Common myeloid progenitor, CD34-positive (primary cell): Measurements from ENCODE around the gene CASP2.
"Not testable (repeated sequence)": the region's sequence is repeated elsewhere in the genome, so short reads cannot be mapped to it uniquely, and the experiment has no call there.

Experiments
- CTCF ChIA-PET: fragments of 350-600 bp; sonication (Branson Sonifier 250); formaldehyde crosslinking; loops from one replicate; lab custom pipeline; 2021; ENCODE audit warnings: antibody characterized with exemption; lab: Charles Lee
- POLR2A ChIA-PET: fragments of 350-600 bp; sonication (Branson Sonifier 250); formaldehyde crosslinking; loops from one replicate; lab custom pipeline; 2021; ENCODE audit warnings: antibody characterized with exemption; lab: Charles Lee
- DNase-seq, 3 donors: peaks; one replicate each; pipeline versions ENCODE4 v3.0.0 to v3.0.0-alpha.2; 2013
- H3K27ac ChIP-seq, 2 experiments: 1 replicate in 1 of 2; 2 replicates in 1 of 2; pipeline ENCODE4 v1.7.0; 2013; ENCODE audit warnings: inconsistent platforms in 2 of 2, low read length in 2 of 2, mild to moderate bottlenecking in 2 of 2, low read depth in 1 of 2, moderate library complexity in 1 of 2; ENCODE audit not compliant: severe bottlenecking in 2 of 2, insufficient read depth in 1 of 2, poor library complexity in 1 of 2
- H3K27me3 ChIP-seq, 5 experiments: replicated peaks in 2 of 5; 1 replicate in 3 of 5; 2 replicates in 2 of 5; pipeline versions ENCODE4 v1.6.1 to v1.7.0; 2013; ENCODE audit warnings: low read length in 4 of 5, mild to moderate bottlenecking in 2 of 5, moderate library complexity in 2 of 5, inconsistent platforms in 1 of 5; ENCODE audit not compliant: insufficient read depth in 5 of 5, control insufficient read depth in 4 of 5
- H3K36me3 ChIP-seq, 4 experiments: 1 replicate in 2 of 4; 2 replicates in 2 of 4; pipeline versions ENCODE4 v1.6.1 to v1.7.0; 2013; ENCODE audit warnings: low read length in 3 of 4, control low read depth in 1 of 4, mild to moderate bottlenecking in 1 of 4; ENCODE audit not compliant: control insufficient read depth in 4 of 4, insufficient read depth in 4 of 4
- H3K4me1 ChIP-seq, 4 experiments: 1 replicate in 3 of 4; 2 replicates in 1 of 4; pipeline versions ENCODE4 v1.6.1 to v1.7.1; 2013; ENCODE audit warnings: low read length in 3 of 4, mild to moderate bottlenecking in 3 of 4, control low read depth in 1 of 4, inconsistent platforms in 1 of 4, moderate library complexity in 1 of 4; ENCODE audit not compliant: control insufficient read depth in 4 of 4, insufficient read depth in 4 of 4; ENCODE audit errors: control extremely low read depth in 1 of 4
- H3K4me3 ChIP-seq, 7 experiments: 1 replicate in 4 of 7; 2 replicates in 3 of 7; pipeline versions ENCODE4 v1.5.1 to v1.7.0; 2013; ENCODE audit warnings: mild to moderate bottlenecking in 7 of 7, low read length in 6 of 7, moderate library complexity in 6 of 7, inconsistent platforms in 2 of 7, low read depth in 2 of 7, control low read depth in 1 of 7; ENCODE audit not compliant: insufficient read depth in 4 of 7, control insufficient read depth in 1 of 7; ENCODE audit errors: extremely low read depth in 1 of 7
- H3K9me3 ChIP-seq, 5 experiments: 1 replicate in 4 of 5; 2 replicates in 1 of 5; pipeline versions ENCODE4 v1.6.1 to v1.7.1; 2013; ENCODE audit warnings: low read length in 4 of 5, mild to moderate bottlenecking in 2 of 5, inconsistent platforms in 1 of 5, low read depth in 1 of 5, moderate library complexity in 1 of 5; ENCODE audit not compliant: control insufficient read depth in 4 of 5, insufficient read depth in 2 of 5; ENCODE audit errors: control extremely low read depth in 1 of 5
- WGBS: methylation state at CpG from one replicate; pipeline ENCODE4 v1.1.5; 2013; ENCODE audit not compliant: insufficient coverage; 5-methylcytosine and 5-hydroxymethylcytosine counted together

The CASP2 gene

GRCh38 chr7:143263266-143264195 lies 24.6 kb upstream of the CASP2 start, which contains the start of gene GSTK1:
GSTK1 (plus strand) TSS chr7:143263441; CDS start chr7:143263514, 73 bp downstream.
- 1% methylated on average over 46 of the region's 48 CpGs for WGBS
- Histone ChIP-seq H3K27ac (peak within 1 kb of the TSS in 1 of 2 experiments; percentile 85), H3K36me3 (peaks cover 12 to 31% (median 21%) of the 10 kb centered on the region in 4 experiments), H3K4me3 (peak within 1 kb of the TSS; percentile 82 to 98 (median 96)), H3K27me3 (no peaks in the 10 kb centered on the region), H3K9me3 (no peaks in the 10 kb centered on the region), H3K4me1 (peaks cover 4 to 42% (median 26%) of the 10 kb centered on the region in 4 experiments)
- ChIA-PET CTCF (interaction anchor here (1.0 to 5.5 kb wide), 9 partner anchors 8 to 38 kb away, joined by 3 to 27 read pairs (median 4); no protein-coding TSS in a partner anchor), POLR2A (interaction anchor here (0.7 to 1.2 kb wide), 2 partner anchors 16 to 38 kb away, joined by 4 to 6 read pairs; no protein-coding TSS in a partner anchor)
- peak; percentile 50 to 70 (median 61) for DNase-seq

GRCh38 chr7:143264196-143264568 lies 24.0 kb upstream of the CASP2 start:
- Histone ChIP-seq H3K27ac (peak overlapping the region in 1 of 2 experiments; percentile 85), H3K4me3 (peak overlapping the region; percentile 82 to 98 (median 96)), H3K4me1 (peaks cover 4 to 42% (median 28%) of the 10 kb centered on the region in 4 experiments), H3K36me3 (peaks cover 12 to 37% (median 27%) of the 10 kb centered on the region in 4 experiments)
- ChIA-PET CTCF (interaction anchor here (1.1 to 5.5 kb wide), 4 partner anchors 9 to 24 kb away, joined by 3 to 27 read pairs (median 4); no protein-coding TSS in a partner anchor), POLR2A (interaction anchor here (1.2 kb wide), 1 partner anchor 37 kb away, joined by 6 read pairs; no protein-coding TSS in a partner anchor)
- not testable (repeated sequence) for DNase-seq, H3K9me3 ChIP-seq, H3K27me3 ChIP-seq
- 76% methylated on average over 12 of the region's 15 CpGs for WGBS

DNA sequence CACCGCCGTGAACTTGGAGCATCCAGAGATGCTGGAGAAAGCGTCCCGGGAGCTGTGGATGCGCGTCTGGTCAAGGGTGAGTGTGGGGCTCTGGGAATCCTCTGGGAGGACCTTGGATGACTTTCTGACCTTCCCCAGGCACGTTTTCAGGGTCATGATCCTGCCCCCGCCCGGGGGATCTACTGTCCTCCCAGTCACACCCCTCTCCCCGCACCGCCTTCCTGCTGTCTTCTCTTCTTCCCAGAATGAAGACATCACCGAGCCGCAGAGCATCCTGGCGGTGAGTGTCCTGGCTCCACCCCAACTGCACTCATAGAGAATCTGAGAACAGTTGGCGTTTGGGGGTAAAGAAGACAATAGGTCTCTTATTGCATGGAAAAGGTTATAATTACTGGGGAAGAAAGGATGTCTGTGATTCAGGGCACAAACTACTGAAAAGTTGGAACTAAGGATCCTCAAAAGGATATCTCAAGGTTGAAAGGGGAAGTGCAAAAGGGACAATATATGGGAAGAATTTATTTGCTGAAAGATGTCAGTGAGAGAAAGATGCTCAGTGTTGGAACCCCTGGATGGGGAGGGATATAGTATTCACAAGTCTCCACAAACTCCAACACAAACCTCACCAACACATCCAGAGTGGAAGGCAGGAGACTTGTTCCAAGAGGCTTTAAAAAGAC lies 23.0 kb upstream of the CASP2 start:
- Histone ChIP-seq H3K4me1 (peaks cover 4 to 49% (median 31%) of the 10 kb centered on the region in 4 experiments), H3K36me3 (peaks cover 21 to 47% (median 35%) of the 10 kb centered on the region in 4 experiments), H3K27me3 (no peaks in the 10 kb centered on the region), H3K4me3 (peak overlapping the region in 2 of 7 experiments; percentile 14 to 97), H3K27ac (peak overlapping the region in 1 of 2 experiments; percentile 19), H3K9me3 (no peaks in the 10 kb centered on the region)
- POLR2A ChIA-PET, result no interaction called here
- WGBS, result 91% methylated on average over 13 of the region's 15 CpGs
- DNase-seq, result no peak
- CTCF ChIA-PET, result interaction anchor here (1.0 to 5.5 kb wide), 5 partner anchors 9 to 107 kb away, joined by 3 to 27 read pairs (median 4); no protein-coding TSS in a partner anchor

DNA sequence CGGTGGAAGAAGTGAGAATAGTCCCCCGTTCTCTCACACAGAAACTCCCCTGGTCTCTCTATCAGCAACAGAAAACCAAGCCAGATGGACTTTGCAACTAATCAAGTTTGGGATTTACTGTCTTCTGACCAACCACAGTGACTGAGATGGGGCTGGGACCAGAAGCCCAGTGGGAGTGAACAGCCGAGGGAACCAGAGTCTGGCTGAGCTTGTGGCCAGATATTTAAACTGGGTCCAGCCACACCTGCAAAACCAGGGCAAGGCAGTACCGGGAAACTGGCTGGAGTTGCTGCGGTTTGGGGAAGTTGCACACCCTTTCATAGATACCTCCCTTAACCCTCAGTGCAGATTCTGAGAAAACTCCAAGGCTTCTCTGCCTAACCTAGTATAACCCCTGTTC lies 18.9 kb upstream of the CASP2 start:
- CTCF ChIA-PET, result interaction anchor here (1.1 to 3.8 kb wide), 5 partner anchors 11 to 37 kb away, joined by 3 to 19 read pairs (median 4); no protein-coding TSS in a partner anchor
- peaks cover 21 to 47% (median 36%) of the 10 kb centered on the region in 4 experiments for H3K36me3 ChIP-seq
- H3K9me3 ChIP-seq, result no peaks in the 10 kb centered on the region
- peaks cover 0 to 32% (median 20%) of the 10 kb centered on the region in 4 experiments for H3K4me1 ChIP-seq
- peak overlapping the region in 1 of 2 experiments; percentile 5 for H3K27ac ChIP-seq
- WGBS, result 40% methylated on average over 5 of the region's 5 CpGs
- POLR2A ChIA-PET, result no interaction called here
- H3K27me3 ChIP-seq, result no peaks in the 10 kb centered on the region
- DNase-seq, result no peak
- no peak overlapping the region for H3K4me3 ChIP-seq

DNA sequence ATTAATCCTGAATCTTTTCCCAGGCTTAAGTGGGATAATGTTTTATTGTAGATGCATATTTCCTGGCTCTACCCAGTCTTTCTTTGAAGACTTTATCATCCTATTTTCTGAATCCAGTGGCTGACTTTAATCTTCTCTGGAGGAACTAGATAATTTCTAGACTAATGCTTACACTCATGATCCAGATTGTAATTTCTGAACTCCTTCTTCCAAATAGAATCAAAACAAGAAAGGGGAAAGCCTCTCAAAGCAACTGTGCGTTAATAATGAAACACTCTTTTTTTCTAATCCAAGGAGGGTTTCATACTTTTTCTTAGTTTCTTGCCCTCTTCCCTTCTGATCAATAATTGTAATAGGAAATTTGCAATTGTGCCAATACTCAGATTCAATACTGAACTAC lies 16.9 kb upstream of the CASP2 start:
- Histone ChIP-seq H3K9me3 (no peaks in the 10 kb centered on the region), H3K27me3 (no peaks in the 10 kb centered on the region), H3K27ac (no peak overlapping the region), H3K4me3 (no peak overlapping the region), H3K36me3 (peaks cover 17 to 35% (median 31%) of the 10 kb centered on the region in 4 experiments), H3K4me1 (peaks cover 0 to 19% (median 10%) of the 10 kb centered on the region in 4 experiments)
- ChIA-PET CTCF (interaction anchor here (1.8 kb wide), 1 partner anchor 31 kb away, joined by 4 read pairs; no protein-coding TSS in a partner anchor), POLR2A (no interaction called here)
- no peak for DNase-seq
- no CpG with 5 or more reads among the region's 1 CpG for WGBS

DNA sequence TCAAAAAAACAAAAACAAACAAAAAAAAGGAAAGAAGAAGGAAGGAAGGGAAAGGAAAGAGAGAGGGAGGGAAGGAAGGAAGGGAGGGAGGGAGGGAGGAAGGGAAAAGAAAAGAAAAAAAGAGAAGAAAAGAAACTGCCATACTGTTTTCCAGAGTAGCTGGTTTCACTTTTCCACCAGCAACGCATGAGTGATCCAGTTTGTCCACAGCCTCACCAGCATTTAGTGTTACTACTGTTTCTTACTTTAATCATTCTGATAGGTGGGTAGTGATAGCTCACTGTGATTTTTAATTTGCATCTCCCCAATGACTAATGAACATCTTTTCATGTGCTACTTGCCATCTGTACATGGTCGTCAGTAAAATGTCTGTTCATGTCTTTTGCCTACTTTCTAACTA lies 15.3 kb upstream of the CASP2 start:
- Histone ChIP-seq H3K27me3 (no peaks in the 10 kb centered on the region), H3K4me3 (no peak overlapping the region), H3K4me1 (peaks cover 0 to 19% (median 10%) of the 10 kb centered on the region in 4 experiments), H3K36me3 (peaks cover 9 to 23% (median 18%) of the 10 kb centered on the region in 4 experiments), H3K27ac (no peak overlapping the region), H3K9me3 (no peaks in the 10 kb centered on the region)
- POLR2A ChIA-PET, result no interaction called here
- DNase-seq, result no peak
- WGBS, result no CpG with 5 or more reads among the region's 2 CpGs
- CTCF ChIA-PET, result interaction anchor here (0.8 to 1.8 kb wide), 2 partner anchors 23 to 32 kb away, joined by 3 to 4 read pairs; no protein-coding TSS in a partner anchor
